Endodermal cell (in vitro differentiated cells): Measurements from ENCODE around the gene DTNA. TPM values are rescaled to one million over a fixed set of nuclear protein-coding genes. Genes with fewer than 3 reads are reported as not detected.

Source experiments
- DNase-seq: peaks from one replicate; pipeline ENCODE4 v3.0.0-alpha.2; 2017
- H3K27ac ChIP-seq: 2 replicates; pipeline ENCODE4 v1.5.1; 2013; ENCODE audit warnings: mild to moderate bottlenecking, low read depth, low read length, moderate library complexity
- H3K27me3 ChIP-seq: 2 replicates; pipeline ENCODE4 v1.6.1; 2013; ENCODE audit warnings: mild to moderate bottlenecking, low read length, moderate library complexity; ENCODE audit not compliant: insufficient read depth, control insufficient read depth, poor library complexity, severe bottlenecking
- H3K36me3 ChIP-seq: 2 replicates; pipeline ENCODE4 v1.7.0; 2013; ENCODE audit warnings: mild to moderate bottlenecking, low read length, moderate library complexity; ENCODE audit not compliant: control insufficient read depth, insufficient read depth
- H3K4me1 ChIP-seq: one replicate; pipeline ENCODE4 v1.7.0; 2013; ENCODE audit warnings: low read length; ENCODE audit not compliant: control insufficient read depth, insufficient read depth
- H3K4me3 ChIP-seq: 2 replicates; pipeline ENCODE4 v1.5.1; 2013; ENCODE audit warnings: mild to moderate bottlenecking, low read length, moderate library complexity
- H3K9ac ChIP-seq: 2 replicates; pipeline ENCODE4 v1.6.1; 2013; ENCODE audit warnings: mild to moderate bottlenecking, low read length, moderate library complexity; ENCODE audit not compliant: poor library complexity, severe bottlenecking; ENCODE audit errors: extremely low read depth
- H3K9me3 ChIP-seq: 2 replicates; pipeline ENCODE4 v1.6.1; 2013; ENCODE audit warnings: mild to moderate bottlenecking, low read length, moderate library complexity; ENCODE audit not compliant: control insufficient read depth
- H3K27ac Mint-ChIP-seq: 2 replicates; pipeline ENCODE4 v1.8.0; 2020; ENCODE audit warnings: mixed read lengths
- H3K27me3 Mint-ChIP-seq: 2 replicates; pipeline ENCODE4 v1.8.0; 2021; ENCODE audit warnings: mild to moderate bottlenecking, mixed read lengths; ENCODE audit not compliant: insufficient read depth
- H3K36me3 Mint-ChIP-seq: 2 replicates; pipeline ENCODE4 v1.8.0; 2020; ENCODE audit warnings: low read depth, mixed read lengths
- H3K4me1 Mint-ChIP-seq: 2 replicates; pipeline ENCODE4 v1.8.0; 2020; ENCODE audit warnings: mixed read lengths
- H3K4me3 Mint-ChIP-seq: 2 replicates; pipeline ENCODE4 v1.8.0; 2020; ENCODE audit warnings: mild to moderate bottlenecking, moderate library complexity, mixed read lengths
- H3K9me3 Mint-ChIP-seq: 2 replicates; pipeline ENCODE4 v1.8.0; 2020; ENCODE audit warnings: mild to moderate bottlenecking, mixed read lengths
- CTCF ChIP-seq: fragments of 200-600 bp; sonication (generic); conservative IDR thresholded peaks from 2 replicates; pipeline ENCODE4 v1.5.0; 2021; ENCODE audit warnings: antibody characterized with exemption, mild to moderate bottlenecking
- WGBS, 2 experiments: methylation state at CpG; one replicate each; pipeline versions ENCODE4 v1.1.5 to v1.1.7; 2013; ENCODE audit warnings: missing lambda C conversion rate in 2 of 2, mixed read lengths in 1 of 2; ENCODE audit not compliant: insufficient coverage in 1 of 2, insufficient read length in 1 of 2; 5-methylcytosine and 5-hydroxymethylcytosine counted together
- total RNA-seq, 2 donors: library from RNA; stranded (reverse); fragmentation: NEBNext Ultra II Directional in 1 of 2; extraction: Animal tissue kit (Norgen Biotek cat#: 25700) in 1 of 2; gene quantifications; 2 replicates in 1 of 2; 3 replicates in 1 of 2; pipeline ENCODE4 v1.2.1, GENCODE V29; 2021

DTNA gene
- total RNA-seq, 2 donors from 2014 or later = 45.6 to 51.6 TPM

DNA sequence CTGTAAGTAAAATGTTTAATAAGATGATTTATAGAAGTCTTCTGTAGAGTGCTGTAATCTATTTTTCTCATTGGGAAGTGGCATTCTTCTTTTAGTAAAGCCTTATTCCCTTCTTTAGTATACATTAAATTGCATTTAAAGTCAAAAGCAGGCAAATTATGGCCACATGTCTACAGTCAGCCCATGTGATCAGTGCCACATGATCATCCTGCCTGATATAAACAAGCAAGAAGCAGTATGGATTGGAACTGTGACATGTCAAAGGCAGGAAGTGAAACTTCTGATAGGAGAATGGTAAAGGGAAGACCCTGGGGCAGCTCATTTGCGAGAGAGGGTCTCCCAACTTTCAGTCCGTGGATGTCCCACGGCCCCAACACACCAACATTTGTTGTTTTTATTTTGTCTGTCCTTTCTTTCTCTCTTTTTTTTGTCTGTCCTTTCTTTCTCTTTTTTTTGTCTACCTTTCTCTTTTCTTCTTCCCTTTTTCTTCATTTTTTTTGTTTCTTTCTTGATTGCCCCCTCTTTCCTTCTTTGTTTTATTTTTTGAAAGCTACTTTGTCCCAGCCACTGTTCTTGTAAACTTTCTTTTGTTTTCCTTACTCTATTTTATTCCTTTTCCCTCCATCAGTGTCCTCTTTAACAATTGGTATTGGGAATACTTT, 154.9 kb downstream of the DTNA start:
- H3K9ac ChIP-seq = no peak overlapping the region
- no peak for TF ChIP-seq CTCF
- H3K4me1 ChIP-seq = no peaks in the 10 kb centered on the region
- peaks cover 4% of the 10 kb centered on the region for H3K36me3 ChIP-seq
- no peaks in the 10 kb centered on the region for H3K4me1 Mint-ChIP-seq
- no peak overlapping the region for H3K4me3 ChIP-seq
- no peak overlapping the region for H3K27ac ChIP-seq
- H3K27me3 Mint-ChIP-seq = no peaks in the 10 kb centered on the region
- WGBS, 2 experiments = 83 to 94% methylated on average over 3 of the region's 3 CpGs
- H3K36me3 Mint-ChIP-seq = peaks cover 17% of the 10 kb centered on the region
- H3K4me3 Mint-ChIP-seq = no peak overlapping the region
- H3K9me3 ChIP-seq = no peaks in the 10 kb centered on the region
- no peaks in the 10 kb centered on the region for H3K27me3 ChIP-seq
- H3K27ac Mint-ChIP-seq = no peak overlapping the region
- H3K9me3 Mint-ChIP-seq = no peaks in the 10 kb centered on the region
- DNase-seq = no peak

DNA sequence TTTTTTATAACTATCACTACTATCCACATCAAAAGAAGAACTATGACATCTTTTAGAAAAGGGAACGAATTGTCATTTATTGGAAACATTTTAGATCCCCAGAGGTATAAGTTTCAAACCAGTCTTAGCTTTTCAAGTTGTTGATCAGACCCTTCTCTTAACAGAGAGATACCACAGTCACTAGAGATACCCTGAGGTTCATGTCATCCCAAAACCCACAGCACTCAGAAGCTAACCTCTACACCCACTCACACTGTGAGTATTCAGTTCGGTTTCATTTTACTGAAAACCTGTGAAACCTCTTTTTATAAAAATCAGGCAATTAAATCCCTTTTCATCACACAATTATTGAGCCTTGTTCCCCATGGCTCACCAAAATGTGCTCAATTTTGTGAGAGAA, 156.2 kb downstream of the DTNA start:
- 72 to 89% methylated on average over 2 of the region's 2 CpGs for WGBS, 2 experiments
- no peak for DNase-seq
- H3K9ac ChIP-seq = no peak overlapping the region
- H3K27ac ChIP-seq = no peak overlapping the region
- Mint-ChIP-seq H3K9me3 (no peaks in the 10 kb centered on the region), H3K27me3 (no peaks in the 10 kb centered on the region), H3K4me1 (peaks cover 4% of the 10 kb centered on the region), H3K4me3 (no peak overlapping the region), H3K36me3 (peaks cover 11% of the 10 kb centered on the region), H3K27ac (no peak overlapping the region)
- no peaks in the 10 kb centered on the region for H3K9me3 ChIP-seq
- H3K36me3 ChIP-seq = no peaks in the 10 kb centered on the region
- TF ChIP-seq CTCF = no peak
- no peaks in the 10 kb centered on the region for H3K27me3 ChIP-seq
- H3K4me3 ChIP-seq = no peak overlapping the region
- peaks cover 4% of the 10 kb centered on the region for H3K4me1 ChIP-seq

GRCh38 chr18:34866739-34867138, 156.6 kb downstream of the DTNA start:
- H3K36me3 Mint-ChIP-seq = peaks cover 11% of the 10 kb centered on the region
- Histone ChIP-seq H3K36me3 (no peaks in the 10 kb centered on the region), H3K9me3 (no peaks in the 10 kb centered on the region), H3K4me3 (no peak overlapping the region), H3K9ac (no peak overlapping the region), H3K27ac (no peak overlapping the region), H3K4me1 (peaks cover 4% of the 10 kb centered on the region), H3K27me3 (no peaks in the 10 kb centered on the region)
- no peaks in the 10 kb centered on the region for H3K27me3 Mint-ChIP-seq
- no peak overlapping the region for H3K4me3 Mint-ChIP-seq
- peaks cover 4% of the 10 kb centered on the region for H3K4me1 Mint-ChIP-seq
- no peak overlapping the region for H3K27ac Mint-ChIP-seq
- no peaks in the 10 kb centered on the region for H3K9me3 Mint-ChIP-seq
- 67% methylated on average over 1 to 4 of the region's 4 CpGs for WGBS, 2 experiments
- no peak for DNase-seq
- TF ChIP-seq CTCF = peak; percentile 81
